ENCODE data around the gene PCED1B.

Gene PCED1B

GRCh38 chr12:47223848-47224213, 144.4 kb downstream of the PCED1B start:
- no peaks in the 10 kb centered on the region for H3K9me3 ChIP-seq
- TF ChIP-seq CTCF (IDR thresholded peaks at IDR 0.05; ENCODE audit: low read depth, low read length) = no peak
- H3K4me3 ChIP-seq (ENCODE audit: low read depth, low read length) = no peak overlapping the region
- DNase-seq = no peak
- H3K4me1 ChIP-seq = no peaks in the 10 kb centered on the region
- H3K36me3 ChIP-seq = no peaks in the 10 kb centered on the region
- peaks cover 8% of the 10 kb centered on the region for H3K27me3 ChIP-seq

- Histone ChIP-seq H3K4me3 (ENCODE audit: low read depth, low read length) (no peak overlapping the region), H3K36me3 (no peaks in the 10 kb centered on the region), H3K4me1 (no peaks in the 10 kb centered on the region), H3K27me3 (peaks cover 8% of the 10 kb centered on the region), H3K9me3 (no peaks in the 10 kb centered on the region)
- TF ChIP-seq CTCF (IDR thresholded peaks at IDR 0.05; ENCODE audit: low read depth, low read length) = no peak
- no peak for DNase-seq
Measured at GRCh38 chr12:47224563-47225133, 145.2 kb downstream of the PCED1B start.

- H3K4me1 ChIP-seq = no peaks in the 10 kb centered on the region
- no peak for TF ChIP-seq CTCF (IDR thresholded peaks at IDR 0.05; ENCODE audit: low read depth, low read length)
- no peak for DNase-seq
- peaks cover 8% of the 10 kb centered on the region for H3K27me3 ChIP-seq
- H3K36me3 ChIP-seq = no peaks in the 10 kb centered on the region
- no peak overlapping the region for H3K4me3 ChIP-seq (ENCODE audit: low read depth, low read length)
- no peaks in the 10 kb centered on the region for H3K9me3 ChIP-seq
Measured at GRCh38 chr12:47225356-47225755, 145.9 kb downstream of the PCED1B start.

GRCh38 chr12:47226199-47226598, 146.8 kb downstream of the PCED1B start:
- Histone ChIP-seq H3K4me3 (ENCODE audit: low read depth, low read length) (no peak overlapping the region), H3K27me3 (peaks cover 8% of the 10 kb centered on the region), H3K36me3 (no peaks in the 10 kb centered on the region), H3K9me3 (no peaks in the 10 kb centered on the region), H3K4me1 (no peaks in the 10 kb centered on the region)
- no peak for DNase-seq
- TF ChIP-seq CTCF (IDR thresholded peaks at IDR 0.05; ENCODE audit: low read depth, low read length) = no peak

GRCh38 chr12:47228802-47229201, 149.4 kb downstream of the PCED1B start:
- H3K4me1 ChIP-seq = no peaks in the 10 kb centered on the region
- no peak for DNase-seq
- peaks cover 8% of the 10 kb centered on the region for H3K27me3 ChIP-seq
- no peak for TF ChIP-seq CTCF (IDR thresholded peaks at IDR 0.05; ENCODE audit: low read depth, low read length)
- no peaks in the 10 kb centered on the region for H3K36me3 ChIP-seq
- H3K9me3 ChIP-seq = no peaks in the 10 kb centered on the region
- H3K4me3 ChIP-seq (ENCODE audit: low read depth, low read length) = no peak overlapping the region

- H3K36me3 ChIP-seq = no peaks in the 10 kb centered on the region
- no peak for TF ChIP-seq CTCF (IDR thresholded peaks at IDR 0.05; ENCODE audit: low read depth, low read length)
Measured at GRCh38 chr12:47231456-47231855, 152.0 kb downstream of the PCED1B start.

More at GRCh38 chr12:47231456-47231855, 152.0 kb downstream of the PCED1B start:
- no peak for DNase-seq
- H3K4me1 ChIP-seq = no peaks in the 10 kb centered on the region
- H3K4me3 ChIP-seq (ENCODE audit: low read depth, low read length) = no peak overlapping the region
- H3K27me3 ChIP-seq = no peaks in the 10 kb centered on the region; the same call in 1 of the 2 replicates
- no peaks in the 10 kb centered on the region for H3K9me3 ChIP-seq
